Fibroblast of the conjunctiva (primary cell): ENCODE measurements around the gene PIMREG.

ENCODE experiments used
- DNase-seq: peaks from one replicate; pipeline ENCODE4 v3.0.0-alpha.2; 2010; ENCODE audit warnings: low read depth

The PIMREG gene, protein sequence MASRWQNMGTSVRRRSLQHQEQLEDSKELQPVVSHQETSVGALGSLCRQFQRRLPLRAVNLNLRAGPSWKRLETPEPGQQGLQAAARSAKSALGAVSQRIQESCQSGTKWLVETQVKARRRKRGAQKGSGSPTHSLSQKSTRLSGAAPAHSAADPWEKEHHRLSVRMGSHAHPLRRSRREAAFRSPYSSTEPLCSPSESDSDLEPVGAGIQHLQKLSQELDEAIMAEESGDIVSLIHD

DNA sequence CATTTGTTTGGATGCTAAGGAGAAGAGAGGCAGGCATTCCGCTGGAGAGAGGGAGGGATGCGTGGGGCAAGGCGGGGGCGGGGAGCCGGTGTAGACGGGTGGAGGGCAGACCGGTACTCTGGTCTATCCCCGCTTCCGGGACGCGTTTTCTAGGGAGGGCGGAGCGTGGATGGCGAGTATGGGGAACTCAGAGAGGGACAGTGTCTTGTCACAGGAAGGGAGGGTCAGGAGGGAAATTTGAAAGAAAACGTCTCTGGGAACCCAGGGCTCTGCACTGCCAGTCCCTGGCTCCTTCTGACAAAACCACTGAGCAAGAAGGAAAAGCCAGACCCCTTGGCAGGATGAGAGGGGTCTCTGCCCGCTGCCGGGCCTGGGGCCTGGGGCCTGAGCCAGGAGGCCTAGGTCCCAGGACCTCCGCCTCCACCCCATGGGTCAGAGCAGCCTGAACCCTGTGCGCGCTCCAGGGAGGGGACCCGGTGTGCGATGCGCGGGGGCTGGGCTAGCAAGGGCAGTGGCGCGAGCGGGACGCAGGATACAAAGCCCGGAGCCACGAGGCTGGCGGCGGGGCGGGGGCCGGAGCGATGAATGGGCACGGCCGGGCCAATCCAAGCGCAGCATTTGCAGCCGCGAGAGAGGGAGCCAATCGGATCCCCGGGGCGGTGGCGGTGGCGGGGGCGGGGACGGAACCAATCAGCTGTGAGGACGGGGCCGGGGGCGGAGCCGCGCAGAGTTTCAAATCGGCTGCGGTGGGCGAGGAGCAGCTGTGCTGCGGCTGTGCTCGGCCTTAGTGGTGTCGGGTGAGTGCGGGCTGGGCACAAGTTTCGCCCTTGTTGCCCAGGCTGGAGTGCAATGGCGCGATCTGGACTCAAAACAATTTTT lies at the start of gene PIMREG:
Gene PIMREG, plus strand, starts transcription at position 764 of the 879 bp plus-strand sequence. CDS start 656 bp downstream, outside the sequence.
- peak; percentile 77 for DNase-seq

DNA sequence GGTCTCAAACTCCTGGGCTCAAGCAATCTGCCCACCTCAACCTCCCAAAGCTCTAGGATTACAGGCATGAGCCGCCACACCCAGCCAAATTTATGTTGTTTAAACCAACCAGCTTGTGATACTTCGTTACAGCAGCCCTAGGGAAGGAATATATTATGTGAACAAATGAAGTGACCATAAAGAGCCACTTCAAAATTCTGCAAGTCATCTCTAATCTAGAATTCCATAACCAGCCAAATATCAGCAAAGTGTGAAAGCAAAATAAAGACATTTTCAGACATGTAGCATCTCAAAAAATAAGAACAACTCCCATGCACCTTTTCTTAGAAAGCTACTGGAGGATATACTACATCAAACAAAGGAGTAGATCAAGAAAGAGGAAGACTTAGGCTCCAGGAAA lies 45.3 kb upstream of the PIMREG start:
- no peak for DNase-seq

DNA sequence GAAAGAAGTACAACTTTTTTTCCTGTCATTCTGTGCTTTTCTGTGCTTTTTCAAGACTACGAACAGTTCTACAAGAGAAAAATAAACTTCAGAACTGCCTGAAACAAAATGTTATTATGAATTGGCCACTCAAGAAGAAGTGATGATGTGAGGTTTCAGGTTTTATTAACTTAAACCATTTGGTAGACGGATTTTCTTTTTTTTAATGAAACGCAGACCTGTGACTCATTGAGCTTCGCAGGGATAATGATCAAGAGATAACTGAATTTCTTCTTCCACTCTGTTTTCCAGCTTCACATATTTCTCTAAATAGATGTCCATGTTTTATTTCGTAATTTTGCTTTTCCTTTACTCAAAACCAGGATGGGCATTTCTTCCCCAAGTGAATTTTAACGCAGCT lies 42.0 kb upstream of the PIMREG start:
- peak; percentile 14 for DNase-seq

DNA sequence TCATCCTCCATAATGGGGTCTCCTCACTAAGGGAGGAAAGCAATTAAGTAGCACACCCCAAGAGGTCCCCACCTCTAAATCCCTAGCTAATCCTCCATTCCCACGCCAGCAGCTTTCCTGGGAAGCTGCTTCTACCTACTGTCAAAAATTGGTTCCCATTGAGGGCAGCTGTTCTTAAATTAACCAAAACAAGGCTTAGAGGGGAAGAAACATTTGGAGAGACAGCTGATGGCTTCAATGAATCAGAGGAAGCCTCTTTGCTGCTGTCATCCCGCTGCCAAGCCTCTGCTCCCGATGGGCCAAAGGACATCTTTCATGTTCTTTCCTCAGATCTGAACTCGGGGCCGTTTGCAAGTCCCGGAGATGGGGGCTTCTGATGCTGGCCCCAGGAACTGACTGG lies 36.0 kb upstream of the PIMREG start:
- no peak for DNase-seq

DNA sequence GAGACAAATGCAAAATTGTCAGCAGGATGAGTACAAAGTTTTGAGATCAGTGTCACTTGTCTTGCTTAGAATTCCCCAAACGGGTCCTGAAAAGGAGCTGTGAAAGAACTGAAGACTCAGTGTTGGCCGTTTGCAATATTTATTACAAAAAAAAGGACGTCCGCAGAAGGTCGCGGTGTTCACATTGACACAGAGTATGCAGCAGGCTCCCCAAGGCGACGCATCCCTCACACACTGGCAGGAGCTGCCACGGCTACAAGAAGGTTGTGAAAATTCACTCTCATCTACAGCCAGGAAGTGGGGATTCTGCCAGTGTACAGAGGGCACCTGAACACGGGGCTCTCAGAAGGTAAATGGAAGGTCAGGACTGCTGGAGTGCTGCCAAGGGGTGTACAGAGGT lies 35.5 kb upstream of the PIMREG start:
- DNase-seq, result no peak

DNA sequence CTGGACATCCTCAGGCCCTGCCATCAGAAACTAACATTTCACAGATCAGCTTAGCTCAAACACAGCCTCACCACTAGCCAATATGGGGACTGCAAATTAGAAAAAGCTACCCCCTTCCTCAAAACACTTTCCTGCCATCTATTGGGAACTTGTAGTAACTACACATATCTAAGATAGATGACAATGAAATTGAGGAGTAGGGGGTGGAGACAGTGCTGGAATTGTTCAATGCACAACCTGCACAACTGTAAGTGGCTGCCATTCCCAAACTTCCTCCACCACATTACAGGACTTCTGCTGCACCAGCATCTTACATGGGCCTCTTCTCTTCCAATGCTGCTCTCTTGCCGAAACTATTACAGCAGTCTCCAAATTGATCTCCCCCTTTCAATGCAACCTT lies 31.2 kb upstream of the PIMREG start:
- DNase-seq, result peak; percentile 27

DNA sequence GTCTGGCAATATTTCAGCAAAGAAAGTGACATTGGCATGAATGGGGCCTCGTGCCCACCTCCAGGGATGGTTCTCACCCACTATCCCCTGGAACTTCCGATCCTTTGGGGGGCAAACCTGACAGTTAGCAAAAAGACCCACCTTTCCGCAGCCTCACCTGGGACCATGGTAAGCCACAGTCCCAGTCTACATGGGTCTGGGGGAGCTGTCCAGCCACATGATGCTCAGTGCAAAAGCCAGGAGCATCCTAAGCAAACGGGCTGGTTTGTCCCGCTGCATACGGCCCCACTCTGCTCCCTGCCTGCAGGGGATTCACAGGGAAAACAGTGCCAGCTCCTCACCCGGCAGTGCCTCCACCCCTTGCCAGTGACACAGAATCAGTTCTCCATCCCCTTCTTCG lies 28.6 kb upstream of the PIMREG start:
- no peak for DNase-seq

DNA sequence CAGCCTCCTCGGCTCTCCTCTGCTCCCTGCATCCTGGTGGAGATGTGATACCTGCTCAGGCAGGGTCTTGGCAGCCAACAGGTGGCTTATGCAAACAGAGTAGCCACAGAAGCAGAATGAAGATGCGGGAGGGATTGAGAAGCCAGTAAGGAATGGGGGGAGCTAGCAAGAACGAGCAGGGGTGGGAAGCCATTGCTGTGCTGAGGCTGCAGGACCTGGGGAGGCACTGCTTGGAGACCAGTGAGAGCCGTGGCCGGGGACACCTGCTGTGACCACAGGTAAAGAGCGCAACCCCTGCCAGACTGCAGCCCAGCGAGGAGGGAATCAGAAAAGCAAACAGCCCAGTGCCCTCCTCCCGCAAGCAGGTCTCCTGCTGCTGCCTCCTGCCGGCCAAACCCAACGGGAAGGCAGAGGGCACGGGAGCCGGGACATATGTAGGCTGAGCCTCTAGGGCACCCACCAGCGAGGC lies 24.0 kb upstream of the PIMREG start:
- DNase-seq, result no peak

DNA sequence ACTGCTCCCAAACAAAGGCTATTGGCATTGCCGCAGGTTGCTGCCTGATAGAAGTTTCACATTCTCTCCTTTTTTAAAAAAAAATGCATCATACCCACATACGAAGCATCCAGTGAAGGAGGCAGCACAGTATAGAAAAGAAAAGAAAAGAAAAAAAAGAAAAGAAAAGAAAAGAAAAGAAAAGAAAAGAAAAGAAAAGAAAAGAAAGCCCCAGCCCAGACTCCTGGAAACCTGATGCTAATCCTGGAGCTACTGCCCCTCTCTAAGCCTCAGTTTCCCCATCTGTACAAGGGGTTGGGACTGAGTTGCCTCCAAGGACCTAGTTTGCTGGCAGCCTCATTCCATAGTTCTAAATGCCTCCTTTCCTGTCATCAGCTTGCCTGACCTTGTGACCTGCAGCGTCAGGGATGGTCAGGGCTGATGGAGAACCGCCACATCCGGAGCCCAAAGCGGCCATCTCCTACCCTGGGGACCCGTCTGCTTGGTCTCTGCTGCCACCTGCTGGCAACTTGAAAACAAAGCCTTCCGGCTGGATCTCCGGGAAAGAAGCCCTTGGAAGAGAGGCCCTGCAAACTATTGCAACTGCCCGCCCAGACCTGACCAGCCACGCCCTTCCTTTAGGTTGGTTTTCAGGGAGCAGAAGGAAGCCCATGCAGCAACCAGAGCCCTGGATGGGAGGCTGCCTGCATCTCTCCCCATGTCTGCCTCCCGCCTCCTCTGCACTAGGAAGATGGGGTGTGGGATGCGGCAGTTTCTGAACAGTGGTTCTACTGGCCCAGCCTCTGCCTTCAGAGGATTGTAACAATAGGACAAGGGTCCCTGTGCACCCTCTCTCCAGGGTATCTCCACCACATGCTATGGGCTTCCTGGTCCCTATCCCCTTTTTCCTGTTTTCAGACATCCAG lies 22.3 kb upstream of the PIMREG start:
- DNase-seq, result peak; percentile 53

DNA sequence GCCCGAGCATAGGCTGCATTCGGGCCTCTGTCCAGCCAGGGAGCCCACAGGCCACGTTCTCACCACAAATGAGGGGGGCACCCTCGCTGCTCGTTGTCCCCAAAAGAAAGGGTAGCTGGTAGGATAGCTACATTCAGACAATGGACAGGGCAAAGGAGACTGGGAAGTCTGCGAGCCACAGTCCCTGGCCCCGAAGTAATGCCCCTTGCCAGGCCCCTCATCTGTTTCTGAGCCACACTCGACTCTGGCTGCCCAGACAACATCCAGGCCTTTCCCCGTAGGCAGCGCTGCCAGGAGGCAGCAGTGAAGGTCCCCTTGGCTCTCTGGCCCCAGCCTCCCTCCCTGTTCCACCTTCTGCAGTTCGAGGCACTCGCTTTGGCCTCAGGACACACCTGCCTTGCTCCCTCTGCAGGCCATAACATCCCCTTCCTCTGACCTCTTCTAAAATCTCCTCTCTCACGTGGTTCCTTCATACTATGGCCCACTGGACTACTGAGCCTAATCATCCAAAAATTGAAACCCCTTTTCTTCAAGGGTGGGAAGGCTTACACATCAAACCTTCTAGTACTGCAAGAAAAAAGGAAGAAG lies 21.5 kb upstream of the PIMREG start:
- no peak for DNase-seq

DNA sequence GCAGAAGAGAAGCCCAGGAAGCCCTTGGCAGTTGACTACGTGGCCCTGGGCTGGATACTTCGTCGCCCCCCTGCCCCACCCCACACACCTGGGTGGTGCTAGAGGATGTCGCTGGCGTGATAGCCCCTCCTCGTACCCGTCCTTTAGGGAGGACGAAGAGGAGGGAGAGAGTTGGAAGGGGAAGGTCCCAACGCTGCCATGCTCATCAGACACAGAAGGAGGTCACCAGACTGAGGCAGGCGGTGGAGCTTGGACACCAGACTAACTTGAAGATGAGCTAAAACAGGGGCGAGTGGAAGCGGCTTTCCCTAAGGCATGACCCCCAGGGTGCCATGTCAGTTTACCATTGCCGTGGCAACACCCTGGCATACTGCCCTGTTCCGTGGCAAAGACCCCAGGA lies 20.3 kb upstream of the PIMREG start:
- no peak for DNase-seq

DNA sequence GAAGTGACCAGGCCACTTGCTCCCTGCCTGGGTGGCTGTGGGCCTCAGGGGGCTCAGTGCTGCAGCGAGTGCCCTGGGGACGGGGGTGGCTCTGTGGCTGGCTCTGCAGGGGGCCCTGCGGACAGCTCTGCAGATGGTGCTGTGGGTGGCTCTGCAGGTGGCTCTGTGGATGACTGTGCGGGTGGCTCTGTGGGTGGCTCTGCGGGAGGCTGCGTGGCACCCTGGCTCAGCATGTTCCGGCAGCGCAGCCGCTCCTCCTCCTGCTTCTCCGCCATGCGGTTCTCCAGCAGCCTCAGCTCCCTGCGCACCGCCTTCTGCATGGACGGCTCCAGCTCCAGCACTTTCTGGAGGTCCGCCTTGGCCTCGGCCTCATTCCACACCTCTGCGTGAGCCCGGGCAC lies 18.8 kb upstream of the PIMREG start:
- no peak for DNase-seq

DNA sequence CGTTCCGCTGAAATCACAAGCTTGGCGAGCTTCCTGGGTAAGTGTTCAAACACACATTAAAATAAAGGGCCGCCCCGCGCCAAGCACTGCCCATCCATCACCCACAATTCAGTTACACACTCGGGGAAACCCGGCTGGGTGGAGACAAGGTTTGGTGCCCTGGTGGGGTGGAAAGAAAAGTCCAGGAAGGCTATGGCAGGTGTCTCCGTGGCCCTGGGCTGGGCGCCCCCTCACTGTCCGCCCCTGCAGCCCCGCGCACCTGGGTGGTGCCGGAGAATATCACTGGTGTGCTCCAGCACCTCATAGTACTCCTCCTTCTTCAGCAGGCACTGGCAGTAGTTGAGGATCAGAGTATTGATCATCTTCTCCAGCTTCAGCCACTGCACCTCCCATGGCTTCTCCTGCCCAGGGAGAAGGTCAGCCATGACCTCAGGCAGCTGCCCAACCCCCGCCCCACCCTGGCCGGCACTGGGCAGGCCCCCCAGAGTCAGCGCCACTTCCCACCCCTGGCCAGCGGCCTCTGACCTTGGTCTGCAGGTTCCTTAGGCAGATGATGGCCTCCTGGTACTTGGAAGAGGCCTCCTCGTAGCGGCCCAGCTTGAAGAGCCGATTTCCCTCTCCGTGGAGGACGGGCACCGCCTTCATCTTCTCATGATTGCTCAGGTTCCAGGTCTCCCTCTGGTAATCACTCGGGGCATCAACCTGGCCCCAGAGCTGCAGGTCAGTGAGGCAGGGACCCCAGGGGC lies 17.7 kb upstream of the PIMREG start:
- no peak for DNase-seq

DNA sequence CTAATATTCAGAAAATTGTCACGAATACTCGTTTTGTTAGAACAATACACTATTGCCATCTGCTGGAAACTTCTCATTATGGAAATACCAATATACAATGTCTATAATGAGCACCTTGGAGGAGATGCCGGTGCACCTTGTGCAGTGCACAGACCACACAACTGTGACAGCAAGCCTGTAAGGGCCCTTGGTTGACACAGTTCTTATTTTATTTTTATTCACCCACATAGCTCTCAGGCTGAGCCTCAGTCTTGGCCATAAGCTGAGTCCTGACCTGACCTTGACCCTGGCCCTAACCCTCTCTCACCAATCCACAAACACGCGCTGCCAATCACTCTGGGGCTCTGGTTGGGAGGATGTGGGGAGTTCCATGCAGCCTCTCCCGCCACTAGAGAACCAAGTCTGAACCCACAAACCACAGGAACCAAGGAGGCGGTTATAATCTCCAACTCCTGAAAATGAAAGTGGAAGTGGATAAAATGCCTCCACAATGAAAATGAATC lies 16.9 kb upstream of the PIMREG start:
- no peak for DNase-seq

DNA sequence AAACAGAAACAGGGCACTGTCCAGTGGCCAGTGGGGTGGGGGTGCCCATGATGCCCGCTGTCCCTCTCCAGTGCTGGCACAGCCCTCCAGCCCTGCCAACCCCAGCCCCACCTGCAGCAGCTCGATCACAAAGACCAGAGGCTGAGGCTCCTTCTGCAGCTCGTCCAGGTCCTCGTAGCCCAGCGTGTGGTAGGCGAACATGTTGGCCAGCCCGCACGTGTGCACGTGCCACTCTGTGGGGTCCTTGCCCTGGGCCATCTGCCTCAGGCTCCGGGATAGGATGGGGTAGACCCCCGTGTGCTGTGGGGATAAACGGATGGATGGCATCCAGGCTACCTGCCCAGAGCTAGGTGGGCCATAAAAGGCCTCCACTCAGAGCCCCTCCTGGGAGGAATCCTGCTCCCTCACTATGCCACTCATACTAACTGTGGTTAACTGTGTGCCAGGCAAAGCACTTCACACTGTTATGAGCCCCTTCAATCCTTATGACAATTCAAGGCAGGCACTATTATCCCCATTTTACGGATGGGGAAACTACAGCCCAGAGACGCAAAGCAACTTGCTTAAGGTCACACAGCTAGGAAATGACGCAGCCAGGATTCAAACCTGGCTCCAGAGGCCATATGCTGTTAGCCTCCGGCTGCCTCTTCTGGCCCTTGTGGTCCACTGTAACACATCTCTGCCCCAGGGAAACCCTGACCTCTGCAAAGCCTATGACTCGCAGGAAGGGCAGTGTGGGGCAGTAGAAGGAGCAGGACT lies 15.9 kb upstream of the PIMREG start:
- no peak for DNase-seq

DNA sequence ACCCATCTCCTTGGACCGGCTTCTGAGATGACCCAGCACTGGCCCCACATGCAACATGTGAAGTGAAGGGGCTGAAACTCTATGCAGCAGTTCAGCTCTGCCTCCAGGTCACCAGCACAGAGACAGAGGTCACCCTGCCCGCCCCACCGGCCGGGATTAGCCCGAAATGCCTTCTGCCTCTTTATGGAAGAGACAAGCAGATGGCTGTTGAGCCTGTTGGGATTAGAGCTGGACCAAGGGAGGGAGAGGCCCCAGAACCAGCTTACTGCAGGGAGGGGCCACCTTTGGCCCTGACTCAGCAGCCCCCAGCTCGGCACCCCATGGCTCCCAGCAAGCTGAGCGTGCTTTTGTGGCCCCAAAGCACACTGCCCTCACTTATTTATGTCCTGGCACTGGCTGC lies 15.0 kb upstream of the PIMREG start:
- no peak for DNase-seq

DNA sequence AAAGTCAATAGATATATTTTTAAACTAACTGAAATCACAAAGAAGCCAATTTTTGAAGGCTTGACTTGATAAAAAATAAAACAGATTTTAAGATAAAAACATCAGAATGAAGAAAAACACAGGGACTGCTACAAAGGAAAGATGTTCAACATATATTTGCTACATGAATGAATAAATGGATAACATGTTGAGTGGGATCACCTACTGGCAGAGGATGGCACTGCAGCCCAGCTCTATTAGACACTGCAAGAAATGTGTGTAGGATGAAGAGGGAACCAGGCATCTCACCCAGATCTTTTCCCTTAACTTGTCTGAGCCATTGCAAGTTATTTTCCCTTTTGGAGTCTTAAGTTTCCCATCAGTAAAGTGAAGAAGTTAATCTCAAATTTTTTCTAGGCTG lies 13.5 kb upstream of the PIMREG start:
- DNase-seq, result no peak

DNA sequence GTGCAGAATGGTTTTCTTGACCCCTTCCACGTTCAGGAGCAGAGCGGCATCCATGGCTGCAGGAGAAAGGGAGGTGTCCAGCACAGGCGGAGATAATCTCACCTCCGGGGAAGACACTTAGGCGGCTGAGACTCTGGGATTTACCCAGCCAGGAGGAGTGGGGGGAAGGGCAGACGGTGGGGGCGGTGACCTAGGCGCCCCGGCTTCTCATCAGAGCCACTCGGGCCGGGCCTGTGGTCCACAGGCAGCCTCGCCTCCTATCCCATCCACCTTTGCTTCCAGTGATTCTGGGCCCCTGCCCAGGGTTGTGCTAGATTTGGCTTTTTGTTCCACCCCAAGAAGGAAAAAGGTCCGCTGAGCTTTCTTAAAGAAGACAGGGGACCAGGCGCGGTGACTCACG lies 9.2 kb upstream of the PIMREG start, which contains the start of gene AIPL1:
Gene AIPL1, minus strand, starts transcription at position 71 of the 400 bp plus-strand sequence. Its CDS starts 17 bp downstream, at position 54.
- DNase-seq, result no peak

DNA sequence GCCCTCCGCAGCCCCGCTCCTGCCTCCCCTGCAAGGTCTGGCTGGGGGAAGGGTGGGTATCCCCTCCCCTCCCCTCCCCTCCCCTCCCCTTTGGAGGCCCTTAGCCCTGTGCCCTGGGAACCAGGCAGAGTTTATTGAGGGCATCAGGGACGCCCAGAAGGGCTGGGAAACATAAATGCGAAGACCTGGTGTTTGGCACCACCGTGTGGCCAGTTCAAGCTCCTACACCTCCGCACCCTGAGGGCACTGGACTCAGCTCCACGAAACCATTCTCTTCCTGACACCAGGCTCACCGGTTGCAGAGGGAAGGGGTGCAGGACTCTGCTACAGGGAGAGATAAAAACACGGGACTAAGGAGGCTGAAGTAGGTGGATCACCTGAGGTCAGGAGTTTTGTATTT lies 8.3 kb upstream of the PIMREG start:
- peak; percentile 49 for DNase-seq

DNA sequence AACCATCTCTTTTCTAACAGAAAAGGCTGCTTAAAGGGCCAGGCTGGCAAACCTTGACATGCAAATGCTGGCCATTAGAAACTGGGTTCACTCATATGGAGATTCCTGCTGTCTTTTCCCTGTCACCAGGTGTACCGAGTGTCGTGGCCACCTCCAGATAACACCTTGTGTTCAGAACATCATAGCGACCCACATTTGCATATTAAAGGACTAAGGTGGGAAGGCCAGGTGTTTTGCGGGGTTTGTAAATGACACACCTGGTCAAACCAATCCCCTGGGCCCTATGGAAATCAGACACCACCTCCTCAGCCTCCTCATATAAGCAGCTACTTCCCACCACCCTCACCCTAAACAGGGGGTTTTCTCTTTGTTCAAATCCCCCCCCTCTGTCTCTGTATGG lies 6.8 kb upstream of the PIMREG start:
- DNase-seq, result no peak
